Colonic mucosa (tissue), 4 donors: ENCODE measurements around the gene PPDPF. TPM values are rescaled to one million over a fixed set of nuclear protein-coding genes. Genes with fewer than 3 reads are reported as not detected.

Experiments
- DNase-seq: peaks from one replicate; pipeline ENCODE4 v3.0.0-alpha.2; 2020
- H3K27ac ChIP-seq: fragments of 200-600 bp; one replicate; pipeline ENCODE4 v1.8.0; 2021
- H3K27me3 ChIP-seq: fragments of 200-600 bp; one replicate; pipeline ENCODE4 v1.8.0; 2021
- H3K36me3 ChIP-seq: fragments of 200-600 bp; one replicate; pipeline ENCODE4 v1.8.0; 2021
- H3K4me1 ChIP-seq: fragments of 200-600 bp; one replicate; pipeline ENCODE4 v1.8.0; 2021; ENCODE audit warnings: mild to moderate bottlenecking
- H3K4me3 ChIP-seq: fragments of 200-600 bp; one replicate; pipeline ENCODE4 v1.8.0; 2021
- H3K9ac ChIP-seq, 2 donors: one replicate each; pipeline ENCODE4 v1.7.0; 2013; ENCODE audit warnings: control low read depth in 2 of 2, low read depth in 2 of 2, low read length in 2 of 2
- H3K9me3 ChIP-seq: fragments of 200-600 bp; one replicate; pipeline ENCODE4 v1.8.0; 2021
- intact Hi-C: fragments of 100-400 bp; cut with DNase I; formaldehyde crosslinking; loops from one replicate; pipeline ENCODE4 v1.14.1; 2022
- total RNA-seq, 2 donors: library from RNA; stranded (reverse); fragmentation: NEBNext Ultra II Directional in 1 of 2; extraction: Animal tissue kit (Norgen Biotek cat#: 25700) in 1 of 2; gene quantifications; one replicate each; pipeline ENCODE4 v1.2.1, GENCODE V29; 2021
- TF ChIP-seq, protein P1 (sequence below): fragments of 200-600 bp; IDR thresholded peaks from one replicate; pipeline ENCODE4 v1.8.0; 2022; ENCODE audit warnings: antibody characterized with exemption, mild to moderate bottlenecking
- donor health status: healthy.
- donor health status: DM: no; HTN: no; CAD: no.
- donor health status: DM: no; HTN: no; CAD: no.

Gene PPDPF
- total RNA-seq, 2 donors from 2014 or later = 561 to 634 TPM

DNA sequence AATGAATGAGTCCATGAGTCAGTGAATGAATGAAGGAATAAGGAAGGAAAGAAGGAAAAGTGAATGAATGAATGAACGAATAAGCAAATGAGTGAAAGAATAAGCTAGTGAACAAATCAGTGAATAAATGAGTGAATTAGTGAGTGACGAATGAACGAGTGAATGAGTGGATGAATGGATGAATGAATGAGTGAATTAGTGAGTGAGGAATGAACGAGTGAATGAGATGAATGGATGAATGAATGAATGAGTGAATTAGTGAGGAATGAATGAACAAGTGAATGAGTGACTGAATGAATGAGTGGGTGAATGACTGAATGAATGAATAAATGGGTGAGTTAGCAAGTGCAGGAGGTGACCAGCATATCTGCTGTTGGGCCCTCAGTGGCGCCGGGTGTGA, 23.2 kb downstream of the PPDPF start:
- Histone ChIP-seq H3K27me3 (peaks cover 10% of the 10 kb centered on the region), H3K9me3 (no peaks in the 10 kb centered on the region), H3K4me3 (no peak overlapping the region), H3K36me3 (no peaks in the 10 kb centered on the region), H3K9ac (no peak overlapping the region), H3K4me1 (peaks cover 16% of the 10 kb centered on the region), H3K27ac (no peak overlapping the region)
- DNase-seq = no peak
- TF ChIP-seq, protein P1, sequence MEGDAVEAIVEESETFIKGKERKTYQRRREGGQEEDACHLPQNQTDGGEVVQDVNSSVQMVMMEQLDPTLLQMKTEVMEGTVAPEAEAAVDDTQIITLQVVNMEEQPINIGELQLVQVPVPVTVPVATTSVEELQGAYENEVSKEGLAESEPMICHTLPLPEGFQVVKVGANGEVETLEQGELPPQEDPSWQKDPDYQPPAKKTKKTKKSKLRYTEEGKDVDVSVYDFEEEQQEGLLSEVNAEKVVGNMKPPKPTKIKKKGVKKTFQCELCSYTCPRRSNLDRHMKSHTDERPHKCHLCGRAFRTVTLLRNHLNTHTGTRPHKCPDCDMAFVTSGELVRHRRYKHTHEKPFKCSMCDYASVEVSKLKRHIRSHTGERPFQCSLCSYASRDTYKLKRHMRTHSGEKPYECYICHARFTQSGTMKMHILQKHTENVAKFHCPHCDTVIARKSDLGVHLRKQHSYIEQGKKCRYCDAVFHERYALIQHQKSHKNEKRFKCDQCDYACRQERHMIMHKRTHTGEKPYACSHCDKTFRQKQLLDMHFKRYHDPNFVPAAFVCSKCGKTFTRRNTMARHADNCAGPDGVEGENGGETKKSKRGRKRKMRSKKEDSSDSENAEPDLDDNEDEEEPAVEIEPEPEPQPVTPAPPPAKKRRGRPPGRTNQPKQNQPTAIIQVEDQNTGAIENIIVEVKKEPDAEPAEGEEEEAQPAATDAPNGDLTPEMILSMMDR = no peak
- intact Hi-C loops = loop anchor here (10.0 kb wide), 1 partner anchor 321 kb away; the partner anchor contains the start of genes ABHD16B and TPD52L2

DNA sequence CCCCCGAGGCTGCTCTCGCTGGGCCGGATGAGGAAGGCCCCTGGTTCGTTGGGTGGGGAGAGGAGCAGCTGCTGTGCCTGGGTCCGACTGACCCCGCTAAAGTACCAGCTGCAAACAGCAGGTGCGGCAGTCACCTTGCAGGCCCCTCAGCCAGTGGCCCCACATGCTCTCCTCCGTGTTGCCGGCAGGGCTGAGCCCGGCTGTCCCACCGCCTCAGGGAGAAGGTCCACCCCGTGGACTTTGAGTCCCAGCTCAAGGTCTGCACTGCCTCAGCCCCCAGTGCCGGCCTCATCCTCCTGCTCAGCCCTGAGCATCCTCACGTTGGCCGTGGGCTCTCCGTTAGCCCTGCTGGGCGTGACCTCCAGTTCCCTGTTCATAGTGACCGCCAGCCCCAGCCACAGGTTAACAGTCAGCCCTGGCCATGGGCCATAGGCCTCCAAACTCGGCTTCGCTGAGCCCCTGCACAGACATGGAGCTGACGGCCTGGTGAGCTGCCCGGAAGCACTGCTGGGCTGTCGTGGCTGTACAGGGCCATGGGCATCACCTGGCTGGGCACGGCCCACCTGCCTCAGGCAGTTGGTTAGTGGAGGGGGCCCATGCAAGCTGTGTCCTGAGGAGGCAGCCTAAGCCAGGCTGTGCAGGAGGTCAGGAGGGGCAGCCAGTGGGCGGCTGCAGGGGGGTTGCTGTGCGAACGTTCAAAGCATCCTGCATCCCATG, 23.8 kb downstream of the PPDPF start:
- no peaks in the 10 kb centered on the region for H3K36me3 ChIP-seq
- peaks cover 11% of the 10 kb centered on the region for H3K4me1 ChIP-seq
- H3K4me3 ChIP-seq = no peak overlapping the region
- no peak overlapping the region for H3K27ac ChIP-seq
- intact Hi-C loops = loop anchor here (10.0 kb wide), 1 partner anchor 320 kb away; the partner anchor contains the start of genes ABHD16B and TPD52L2
- TF ChIP-seq, protein P1 = no peak
- no peak overlapping the region for H3K9ac ChIP-seq
- no peaks in the 10 kb centered on the region for H3K9me3 ChIP-seq
- no peak for DNase-seq
- peaks cover 12% of the 10 kb centered on the region for H3K27me3 ChIP-seq

DNA sequence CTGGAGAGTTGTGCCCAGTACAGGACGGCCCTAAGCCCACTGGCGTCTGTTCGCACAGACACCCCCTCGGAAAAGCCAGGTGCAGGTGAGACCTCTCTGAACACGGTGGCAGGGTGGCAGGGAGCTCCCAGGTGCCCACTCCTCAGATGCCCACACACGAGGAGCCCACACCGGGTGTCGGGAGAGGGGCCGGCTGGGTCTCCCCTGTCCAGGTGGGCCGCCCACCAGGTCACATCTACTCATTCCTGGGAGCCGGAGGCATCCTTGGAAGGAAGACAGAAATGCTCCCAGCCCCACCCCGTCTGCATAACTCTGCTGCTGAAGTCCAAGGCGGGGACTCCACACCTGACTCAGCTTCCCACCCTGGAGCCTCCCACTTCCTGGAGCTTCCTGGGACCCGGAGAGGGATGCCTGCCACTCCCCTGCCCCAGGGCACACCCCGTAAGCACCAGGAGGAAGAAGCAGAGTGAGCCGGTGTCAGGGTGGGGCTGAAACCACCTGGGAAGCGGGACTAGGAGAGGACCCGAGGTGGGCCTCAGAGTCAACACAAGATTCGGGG, 24.5 kb downstream of the PPDPF start:
- no peak overlapping the region for H3K4me3 ChIP-seq
- no peaks in the 10 kb centered on the region for H3K9me3 ChIP-seq
- H3K27me3 ChIP-seq = peaks cover 12% of the 10 kb centered on the region
- peak overlapping the region in 1 of 2 donors; percentile 62 for H3K9ac ChIP-seq
- peaks cover 11% of the 10 kb centered on the region for H3K4me1 ChIP-seq
- TF ChIP-seq, protein P1 = no peak
- intact Hi-C loops = loop anchor here (10.0 kb wide), 1 partner anchor 320 kb away; the partner anchor contains the start of genes ABHD16B and TPD52L2
- peak overlapping the region; percentile 63 for H3K27ac ChIP-seq
- H3K36me3 ChIP-seq = no peaks in the 10 kb centered on the region
- peak; percentile 92 for DNase-seq

DNA sequence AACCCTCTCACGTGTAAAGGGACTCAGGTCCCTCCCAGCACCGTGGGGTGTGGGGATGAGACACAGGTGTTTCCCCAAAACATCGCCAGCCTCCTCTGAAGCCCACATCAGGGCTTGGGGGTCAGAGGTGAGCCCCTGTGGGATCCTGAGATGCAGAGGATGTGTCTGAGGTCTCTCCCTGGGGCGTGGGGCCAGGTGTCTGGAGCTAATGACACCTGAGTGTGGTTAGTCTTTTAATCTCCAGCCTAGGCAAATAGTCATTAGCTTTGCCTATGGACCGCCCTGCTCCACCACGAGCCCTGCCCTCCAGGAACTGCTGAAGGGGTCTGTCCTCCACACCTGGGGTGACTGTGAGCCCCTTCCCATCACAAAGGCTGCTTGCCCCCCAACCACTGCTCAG, 25.2 kb downstream of the PPDPF start:
- intact Hi-C loops = loop anchor here (10.0 kb wide), 1 partner anchor 319 kb away; the partner anchor contains the start of genes ABHD16B and TPD52L2
- H3K4me1 ChIP-seq = peaks cover 11% of the 10 kb centered on the region
- peak overlapping the region; percentile 63 for H3K27ac ChIP-seq
- peaks cover 12% of the 10 kb centered on the region for H3K27me3 ChIP-seq
- no peaks in the 10 kb centered on the region for H3K36me3 ChIP-seq
- H3K4me3 ChIP-seq = no peak overlapping the region
- no peaks in the 10 kb centered on the region for H3K9me3 ChIP-seq
- H3K9ac ChIP-seq = peak overlapping the region; percentile 24 to 62
- peak; percentile 59 for DNase-seq
- TF ChIP-seq, protein P1 = no peak

DNA sequence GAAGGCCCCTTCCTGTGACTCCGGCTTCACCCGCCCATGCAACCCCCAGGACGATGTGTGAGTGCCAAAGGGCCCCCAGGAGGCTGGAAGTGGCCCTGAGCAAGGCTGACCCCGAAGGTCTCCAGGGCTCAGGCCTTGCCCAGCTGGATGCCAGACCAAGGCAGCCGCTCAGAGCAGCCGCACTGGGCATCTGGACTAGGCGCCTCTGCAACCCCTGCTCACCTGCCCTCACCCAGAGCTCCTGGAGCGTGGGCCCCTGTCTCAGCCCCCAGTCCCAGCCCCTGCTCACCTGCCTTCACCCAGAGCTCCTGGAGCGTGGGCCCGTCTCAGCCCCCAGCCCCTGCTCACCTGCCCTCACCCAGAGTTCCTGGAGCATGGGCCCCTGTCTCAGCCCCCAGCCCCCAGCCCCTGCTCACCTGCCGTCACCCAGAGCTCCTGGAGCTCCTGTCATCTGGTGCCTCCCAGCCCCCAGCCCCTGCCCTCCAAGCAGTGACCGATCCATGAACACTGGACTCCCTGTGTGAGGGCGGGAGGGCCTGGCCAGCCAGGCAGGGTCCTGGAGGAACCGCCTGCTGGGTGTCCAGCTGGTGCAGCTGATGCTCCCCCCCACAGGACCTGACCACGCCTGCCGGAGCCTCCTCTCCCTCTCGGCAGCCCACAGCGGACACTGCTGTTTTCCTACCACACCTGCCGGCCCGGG, 25.8 kb downstream of the PPDPF start:
- TF ChIP-seq, protein P1 = no peak
- H3K27me3 ChIP-seq = peaks cover 12% of the 10 kb centered on the region
- DNase-seq = no peak

More for the DNA sequence above, 25.8 kb downstream of the PPDPF start:
- H3K9ac ChIP-seq = no peak overlapping the region
- H3K4me1 ChIP-seq = peaks cover 11% of the 10 kb centered on the region
- intact Hi-C loops = loop anchor here (10.0 kb wide), 1 partner anchor 318 kb away; the partner anchor contains the start of genes ABHD16B and TPD52L2
- no peak overlapping the region for H3K27ac ChIP-seq
- no peaks in the 10 kb centered on the region for H3K9me3 ChIP-seq
- no peaks in the 10 kb centered on the region for H3K36me3 ChIP-seq
- H3K4me3 ChIP-seq = no peak overlapping the region
